Adrenal gland (tissue), 12 donors: ENCODE results near the gene TBL1XR1. TPM values are rescaled to one million over a fixed set of nuclear protein-coding genes. Genes with fewer than 3 reads are reported as not detected.

Source experiments
- DNase-seq, 7 donors: peaks; one replicate each; pipeline ENCODE4 v3.0.0-alpha.2; 2019 to 2020
- H3K27ac ChIP-seq, 5 donors: fragments of 200-600 bp; sonication (generic) in 4 of 5; 1 replicate in 3 of 5; 2 replicates in 2 of 5; pipeline versions ENCODE4 v1.5.1 to v1.8.0; 2016 to 2020; ENCODE audit warnings: mild to moderate bottlenecking in 1 of 5
- H3K27me3 ChIP-seq: fragments of 200-600 bp; 2 replicates; pipeline ENCODE4 v1.8.0; 2021
- H3K36me3 ChIP-seq, 2 donors: fragments of 200-600 bp; replicated peaks in 1 of 2; 1 replicate in 1 of 2; 2 replicates in 1 of 2; pipeline versions ENCODE4 v1.5.1 to v1.8.0; 2018 to 2022
- H3K4me1 ChIP-seq, 2 donors: fragments of 200-600 bp; replicated peaks in 1 of 2; 1 replicate in 1 of 2; 2 replicates in 1 of 2; pipeline versions ENCODE4 v1.5.1 to v1.8.0; 2018 to 2021
- H3K4me3 ChIP-seq, 4 donors: fragments of 200-600 bp; sonication (generic) in 3 of 4; one replicate each; pipeline ENCODE4 v1.5.1; 2016 to 2018
- H3K9me3 ChIP-seq, 3 donors: fragments of 200-600 bp; sonication (generic) in 1 of 3; replicated peaks in 1 of 3; 1 replicate in 2 of 3; 2 replicates in 1 of 3; pipeline versions ENCODE4 v1.5.1 to v1.8.0; 2016 to 2021
- POLR2A ChIP-seq, 2 donors: fragments of 450-650 bp; IDR thresholded peaks; one replicate each; pipeline ENCODE4 v1.6.1; 2017; ENCODE audit warnings: antibody characterized with exemption in 2 of 2, mild to moderate bottlenecking in 2 of 2, moderate library complexity in 1 of 2
- WGBS, 4 donors: extraction: QIAGEN DNeasy Blood & Tissue Kit in 2 of 4; methylation state at CpG; one replicate each; pipeline versions ENCODE4 v1.1.5 to v1.1.7; 2013 to 2017; 5-methylcytosine and 5-hydroxymethylcytosine counted together
- intact Hi-C, 2 donors: fragments of 100-400 bp; cut with DNase I; formaldehyde crosslinking; loops; one replicate each; pipeline versions ENCODE4 v1.14.1 to v1.15.0; 2022 to 2023
- polyA plus RNA-seq, 3 donors: library from polyadenylated mRNA; stranded (reverse); fragments of 200-250 nt in 2 of 3; fragments of 350-450 nt in 1 of 3; fragmentation: Illumina TruSeq in 1 of 3; extraction: RNeasy Lipid Tissue Mini Kit (QIAGEN cat#74804) in 1 of 3; gene quantifications; one replicate each; pipeline ENCODE4 v1.2.3, GENCODE V29; 2013 to 2014
- total RNA-seq, 9 donors: library from RNA; depleted of rRNA in 4 of 9; stranded (reverse); fragments of >200 nt in 4 of 9; fragments of 120-200 nt in 1 of 9; fragmentation: NEBNext Ultra II Directional in 1 of 9; extraction: Animal tissue kit (Norgen Biotek cat#: 25700) in 1 of 9; gene quantifications; one replicate each; pipeline versions ENCODE4 v1.1.0 to v1.2.4, GENCODE V29; 2013 to 2023
- TF ChIP-seq, protein P1 (sequence below), 6 experiments: fragments of 450-650 bp in 4 of 6; fragments of 200-600 bp in 2 of 6; sonication (generic) in 1 of 6; IDR thresholded peaks; 1 replicate in 5 of 6; 2 replicates in 1 of 6; pipeline versions ENCODE4 v1.5.1 to v1.8.0; 2016 to 2021; ENCODE audit warnings: antibody characterized with exemption in 6 of 6, mild to moderate bottlenecking in 2 of 6, moderate library complexity in 1 of 6
- donor health status: healthy with polysubstance abuse.
- donor health status: Bipolar disorder and iron deficiency.
- donor health status: DM: yes; HTN: yes; CAD: no.
- donor health status: DM: no; HTN: no; CAD: no.
- donor health status: DM: no; HTN: no; CAD: no.
- donor health status: DM: yes; HTN: yes; CAD: no.

Gene TBL1XR1
- total and polyA plus RNA-seq, 12 donors = 17.5 to 258 (median 93.6) TPM

DNA sequence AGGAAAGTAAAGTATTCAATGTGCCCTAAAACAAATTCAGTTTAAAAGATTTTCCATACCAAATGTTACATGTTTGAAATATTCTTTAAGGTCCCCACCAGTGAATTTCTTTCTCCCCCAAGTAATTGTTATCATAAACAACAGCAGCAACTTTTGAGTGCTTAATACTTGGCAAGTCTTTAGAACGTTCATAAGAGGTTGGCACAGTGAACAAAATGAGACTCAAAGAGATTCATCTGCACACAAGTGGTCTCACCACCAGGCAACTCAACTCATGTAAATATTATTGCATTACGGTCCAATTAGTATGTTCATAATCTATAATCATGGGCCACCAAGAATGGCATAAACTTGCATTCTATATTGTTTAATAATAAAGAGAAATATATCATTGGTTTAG lies 98.7 kb downstream of the TBL1XR1 start:
- DNase-seq = no peak
- Histone ChIP-seq H3K27ac (no peak overlapping the region), H3K9me3 (no peaks in the 10 kb centered on the region), H3K36me3 (no peaks in the 10 kb centered on the region), H3K27me3 (no peaks in the 10 kb centered on the region), H3K4me3 (no peak overlapping the region), H3K4me1 (peaks cover 0 to 20% of the 10 kb centered on the region in 2 donors)
- intact Hi-C loops = no loop called here
- TF ChIP-seq, protein P1, sequence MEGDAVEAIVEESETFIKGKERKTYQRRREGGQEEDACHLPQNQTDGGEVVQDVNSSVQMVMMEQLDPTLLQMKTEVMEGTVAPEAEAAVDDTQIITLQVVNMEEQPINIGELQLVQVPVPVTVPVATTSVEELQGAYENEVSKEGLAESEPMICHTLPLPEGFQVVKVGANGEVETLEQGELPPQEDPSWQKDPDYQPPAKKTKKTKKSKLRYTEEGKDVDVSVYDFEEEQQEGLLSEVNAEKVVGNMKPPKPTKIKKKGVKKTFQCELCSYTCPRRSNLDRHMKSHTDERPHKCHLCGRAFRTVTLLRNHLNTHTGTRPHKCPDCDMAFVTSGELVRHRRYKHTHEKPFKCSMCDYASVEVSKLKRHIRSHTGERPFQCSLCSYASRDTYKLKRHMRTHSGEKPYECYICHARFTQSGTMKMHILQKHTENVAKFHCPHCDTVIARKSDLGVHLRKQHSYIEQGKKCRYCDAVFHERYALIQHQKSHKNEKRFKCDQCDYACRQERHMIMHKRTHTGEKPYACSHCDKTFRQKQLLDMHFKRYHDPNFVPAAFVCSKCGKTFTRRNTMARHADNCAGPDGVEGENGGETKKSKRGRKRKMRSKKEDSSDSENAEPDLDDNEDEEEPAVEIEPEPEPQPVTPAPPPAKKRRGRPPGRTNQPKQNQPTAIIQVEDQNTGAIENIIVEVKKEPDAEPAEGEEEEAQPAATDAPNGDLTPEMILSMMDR (IDR thresholded peaks at IDR 0.05) = no peak
- TF ChIP-seq POLR2A (IDR thresholded peaks at IDR 0.05) = no peak
- 31 to 77% (median 70%) methylated on average over 2 of the region's 2 CpGs for WGBS, 4 donors

- 45 to 72% (median 65%) methylated on average over 1 of the region's 1 CpG for WGBS, 4 donors
- peaks cover 0 to 4% (median 0%) of the 10 kb centered on the region in 3 donors for H3K9me3 ChIP-seq
- no peak overlapping the region for H3K4me3 ChIP-seq
- TF ChIP-seq, protein P1 (IDR thresholded peaks at IDR 0.05) = no peak
- no peak for TF ChIP-seq POLR2A (IDR thresholded peaks at IDR 0.05)
- intact Hi-C loops = no loop called here
- no peak for DNase-seq
- no peaks in the 10 kb centered on the region for H3K27me3 ChIP-seq
- H3K27ac ChIP-seq = no peak overlapping the region
- H3K4me1 ChIP-seq = peaks cover 0 to 5% of the 10 kb centered on the region in 2 donors
- no peaks in the 10 kb centered on the region for H3K36me3 ChIP-seq
Observed at GRCh38 chr3:177096615-177097014, 100.7 kb downstream of the TBL1XR1 start.

GRCh38 chr3:177093966-177094365 lies 103.3 kb downstream of the TBL1XR1 start:
- no peaks in the 10 kb centered on the region for H3K36me3 ChIP-seq
- H3K9me3 ChIP-seq = peaks cover 0 to 4% (median 0%) of the 10 kb centered on the region in 3 donors
- intact Hi-C loops = no loop called here
- H3K27me3 ChIP-seq = no peaks in the 10 kb centered on the region
- no peak overlapping the region for H3K4me3 ChIP-seq
- no peak for DNase-seq
- peaks cover 0 to 5% of the 10 kb centered on the region in 2 donors for H3K4me1 ChIP-seq
- no peak for TF ChIP-seq POLR2A (IDR thresholded peaks at IDR 0.05)
- TF ChIP-seq, protein P1 (IDR thresholded peaks at IDR 0.05) = no peak
- no peak overlapping the region for H3K27ac ChIP-seq

DNA sequence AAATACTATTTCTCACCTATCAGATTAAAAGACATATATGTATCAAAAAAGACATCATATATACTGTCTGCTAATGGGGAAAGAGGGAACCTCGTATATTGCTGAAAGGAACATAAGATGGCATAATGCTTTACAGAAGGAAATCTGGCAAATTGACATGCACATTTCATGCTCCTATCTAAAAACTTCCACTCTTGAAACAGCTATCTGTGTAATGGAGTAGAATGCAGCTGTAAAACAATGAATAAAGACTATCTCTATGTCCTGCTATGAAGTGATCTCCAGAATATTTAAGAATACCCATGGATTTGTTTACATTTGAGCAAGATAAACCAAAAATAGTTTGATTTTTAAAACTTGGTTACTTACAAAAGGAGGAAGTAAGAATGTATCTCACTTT lies 107.4 kb downstream of the TBL1XR1 start:
- intact Hi-C loops = no loop called here
- Histone ChIP-seq H3K36me3 (no peaks in the 10 kb centered on the region), H3K27me3 (no peaks in the 10 kb centered on the region), H3K27ac (no peak overlapping the region), H3K4me1 (peaks cover 0 to 31% of the 10 kb centered on the region in 2 donors), H3K9me3 (peaks cover 0 to 4% (median 0%) of the 10 kb centered on the region in 3 donors), H3K4me3 (no peak overlapping the region)
- no peak for DNase-seq
- no peak for TF ChIP-seq POLR2A (IDR thresholded peaks at IDR 0.05)
- TF ChIP-seq, protein P1 (IDR thresholded peaks at IDR 0.05) = no peak
- WGBS, 4 donors = 57 to 77% (median 70%) methylated on average over 1 of the region's 1 CpG
